GM21717 (cell line): Measurements from ENCODE around the gene ZYG11B.
"Not testable (repeated sequence)": the region's sequence is repeated elsewhere in the genome, so short reads cannot be mapped to it uniquely, and the experiment has no call there.

ENCODE experiments used
- ATAC-seq: cut with Tn5 transposase; IDR thresholded peaks from one replicate; pipeline ENCODE4 v1.9.1; 2021; ENCODE audit warnings: mild to moderate bottlenecking, moderate library complexity; ENCODE audit not compliant: unreplicated experiment

The ZYG11B gene

GRCh38 chr1:52751589-52752483 is 25.6 kb downstream of the ZYG11B start:
- no peak for ATAC-seq

GRCh38 chr1:52752484-52752826 is 26.2 kb downstream of the ZYG11B start:
- no peak for ATAC-seq

GRCh38 chr1:52753169-52753568 is 26.9 kb downstream of the ZYG11B start:
- ATAC-seq: no peak

GRCh38 chr1:52756020-52756419 is 29.8 kb downstream of the ZYG11B start:
- no peak for ATAC-seq

- no peak for ATAC-seq
Observed at GRCh38 chr1:52759908-52760307, 33.7 kb downstream of the ZYG11B start.

GRCh38 chr1:52767596-52768280 is 41.5 kb downstream of the ZYG11B start:
- no peak for ATAC-seq

- no peak for ATAC-seq
Observed at GRCh38 chr1:52769346-52770033, 43.2 kb downstream of the ZYG11B start.

- ATAC-seq: no peak
Observed at GRCh38 chr1:52771384-52771783, 45.1 kb downstream of the ZYG11B start.

GRCh38 chr1:52786148-52786547 is 59.9 kb downstream of the ZYG11B start:
- ATAC-seq: no peak

- ATAC-seq: not testable (repeated sequence)
Observed at GRCh38 chr1:52790429-52790828, 64.2 kb downstream of the ZYG11B start.

- ATAC-seq: no peak
Observed at GRCh38 chr1:52792036-52792435, 65.8 kb downstream of the ZYG11B start.

GRCh38 chr1:52793717-52794116 is 67.5 kb downstream of the ZYG11B start:
- not testable (repeated sequence) for ATAC-seq

GRCh38 chr1:52795464-52795863 is 69.2 kb downstream of the ZYG11B start:
- ATAC-seq: no peak

- no peak for ATAC-seq
Observed at GRCh38 chr1:52798331-52798730, 72.1 kb downstream of the ZYG11B start.

GRCh38 chr1:52801011-52801410 is 74.8 kb downstream of the ZYG11B start:
- no peak for ATAC-seq

- ATAC-seq: not testable (repeated sequence)
Observed at GRCh38 chr1:52804083-52804482, 77.8 kb downstream of the ZYG11B start.

- no peak for ATAC-seq
Observed at GRCh38 chr1:52814465-52814864, 88.2 kb downstream of the ZYG11B start.

GRCh38 chr1:52820830-52821229 is 94.6 kb downstream of the ZYG11B start:
- ATAC-seq: not testable (repeated sequence)

- no peak for ATAC-seq
Observed at GRCh38 chr1:52825868-52826267, 99.6 kb downstream of the ZYG11B start.

GRCh38 chr1:52834798-52835197 is 108.5 kb downstream of the ZYG11B start:
- ATAC-seq: no peak

- no peak for ATAC-seq
Observed at GRCh38 chr1:52836035-52836434, 109.8 kb downstream of the ZYG11B start.

GRCh38 chr1:52839175-52839574 is 112.9 kb downstream of the ZYG11B start:
- ATAC-seq: not testable (repeated sequence)
